ENCODE results near the gene MAP1S. TPM values are rescaled to one million over a fixed set of nuclear protein-coding genes. Genes with fewer than 3 reads are reported as not detected.

Gene MAP1S
- total RNA-seq, 4 donors from 2014 or later: 16.8 to 42.5 (median 26.4) TPM

DNA sequence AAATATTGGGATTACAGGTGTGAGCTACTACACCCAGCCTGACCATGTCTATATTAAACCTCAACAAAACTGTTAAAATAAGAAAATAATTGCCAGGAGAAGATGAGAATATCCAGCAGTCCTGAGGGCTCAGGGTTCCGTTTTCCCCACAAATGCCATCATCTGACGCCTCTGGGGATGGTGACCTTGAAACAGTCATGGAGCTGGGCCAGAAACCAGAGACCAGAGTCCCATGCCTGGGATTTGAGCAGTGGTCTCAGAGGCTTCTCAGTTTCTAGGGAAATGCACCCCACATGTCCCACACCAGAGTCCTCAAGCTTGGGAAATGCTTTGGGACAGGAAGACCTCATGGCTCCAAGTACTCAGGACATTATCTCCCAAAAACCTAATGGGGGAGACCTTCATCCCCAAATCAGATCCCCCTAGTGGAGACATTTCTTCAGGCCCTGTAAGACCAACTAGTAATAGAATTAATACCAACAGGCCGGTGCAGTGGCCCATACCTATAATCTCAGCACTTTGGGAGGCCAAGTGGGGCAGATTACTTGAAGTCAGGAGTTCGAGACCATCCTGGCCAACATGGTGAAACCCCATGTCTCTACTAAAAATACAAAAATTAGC lies 2.9 kb upstream of the MAP1S start:
- no peaks in the 10 kb centered on the region for H3K27me3 ChIP-seq

DNA sequence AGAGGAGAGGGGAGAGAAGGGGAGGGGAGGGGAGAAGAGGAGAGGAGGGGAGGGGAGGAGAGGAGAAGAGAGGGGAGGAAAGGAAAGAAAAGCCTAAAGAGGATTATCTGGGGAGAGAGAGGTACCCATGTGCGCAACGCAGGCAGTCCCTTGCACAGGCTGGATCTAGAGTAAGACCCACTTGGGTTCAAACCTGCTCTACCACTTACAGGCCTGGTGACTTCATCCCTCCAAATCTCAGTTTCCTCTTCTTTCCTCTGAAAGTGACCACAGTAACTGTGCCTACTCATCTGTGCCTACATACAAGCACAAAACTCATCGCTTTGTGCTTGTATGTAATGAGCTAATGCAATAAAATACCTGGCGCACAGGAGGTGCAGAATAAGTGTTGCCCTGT lies 732 bp upstream of the MAP1S start:
- WGBS: 78% methylated on average over 4 of the region's 4 CpGs
- peaks cover 47% of the 10 kb centered on the region for H3K4me1 ChIP-seq
- H3K4me3 ChIP-seq: no peak overlapping the region
- no peak overlapping the region for H3K27ac ChIP-seq
- TF ChIP-seq EP300 (IDR thresholded peaks at IDR 0.05) (no peak), POLR2AphosphoS5 (IDR thresholded peaks at IDR 0.05) (no peak), POLR2A (IDR thresholded peaks at IDR 0.05) (no peak)
- TF ChIP-seq, protein P1, sequence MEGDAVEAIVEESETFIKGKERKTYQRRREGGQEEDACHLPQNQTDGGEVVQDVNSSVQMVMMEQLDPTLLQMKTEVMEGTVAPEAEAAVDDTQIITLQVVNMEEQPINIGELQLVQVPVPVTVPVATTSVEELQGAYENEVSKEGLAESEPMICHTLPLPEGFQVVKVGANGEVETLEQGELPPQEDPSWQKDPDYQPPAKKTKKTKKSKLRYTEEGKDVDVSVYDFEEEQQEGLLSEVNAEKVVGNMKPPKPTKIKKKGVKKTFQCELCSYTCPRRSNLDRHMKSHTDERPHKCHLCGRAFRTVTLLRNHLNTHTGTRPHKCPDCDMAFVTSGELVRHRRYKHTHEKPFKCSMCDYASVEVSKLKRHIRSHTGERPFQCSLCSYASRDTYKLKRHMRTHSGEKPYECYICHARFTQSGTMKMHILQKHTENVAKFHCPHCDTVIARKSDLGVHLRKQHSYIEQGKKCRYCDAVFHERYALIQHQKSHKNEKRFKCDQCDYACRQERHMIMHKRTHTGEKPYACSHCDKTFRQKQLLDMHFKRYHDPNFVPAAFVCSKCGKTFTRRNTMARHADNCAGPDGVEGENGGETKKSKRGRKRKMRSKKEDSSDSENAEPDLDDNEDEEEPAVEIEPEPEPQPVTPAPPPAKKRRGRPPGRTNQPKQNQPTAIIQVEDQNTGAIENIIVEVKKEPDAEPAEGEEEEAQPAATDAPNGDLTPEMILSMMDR (IDR thresholded peaks at IDR 0.05): no peak
- DNase-seq (ENCODE audit: low spot score in 2 of 2): no peak
- no peaks in the 10 kb centered on the region for H3K9me3 ChIP-seq
- peaks cover 7% of the 10 kb centered on the region for H3K36me3 ChIP-seq
- no peaks in the 10 kb centered on the region for H3K27me3 ChIP-seq

More for the DNA sequence above, 2.9 kb upstream of the MAP1S start:
- Histone ChIP-seq H3K4me3 (no peak overlapping the region), H3K9me3 (no peaks in the 10 kb centered on the region), H3K4me1 (peaks cover 34% of the 10 kb centered on the region), H3K36me3 (no peaks in the 10 kb centered on the region), H3K27ac (no peak overlapping the region)
- no peak for DNase-seq (ENCODE audit: low spot score in 2 of 2)
- TF ChIP-seq POLR2AphosphoS5 (IDR thresholded peaks at IDR 0.05) (no peak), POLR2A (IDR thresholded peaks at IDR 0.05) (no peak), EP300 (IDR thresholded peaks at IDR 0.05) (no peak)
- TF ChIP-seq, protein P1 (IDR thresholded peaks at IDR 0.05): no peak
- 72% methylated on average over 4 of the region's 4 CpGs for WGBS

DNA sequence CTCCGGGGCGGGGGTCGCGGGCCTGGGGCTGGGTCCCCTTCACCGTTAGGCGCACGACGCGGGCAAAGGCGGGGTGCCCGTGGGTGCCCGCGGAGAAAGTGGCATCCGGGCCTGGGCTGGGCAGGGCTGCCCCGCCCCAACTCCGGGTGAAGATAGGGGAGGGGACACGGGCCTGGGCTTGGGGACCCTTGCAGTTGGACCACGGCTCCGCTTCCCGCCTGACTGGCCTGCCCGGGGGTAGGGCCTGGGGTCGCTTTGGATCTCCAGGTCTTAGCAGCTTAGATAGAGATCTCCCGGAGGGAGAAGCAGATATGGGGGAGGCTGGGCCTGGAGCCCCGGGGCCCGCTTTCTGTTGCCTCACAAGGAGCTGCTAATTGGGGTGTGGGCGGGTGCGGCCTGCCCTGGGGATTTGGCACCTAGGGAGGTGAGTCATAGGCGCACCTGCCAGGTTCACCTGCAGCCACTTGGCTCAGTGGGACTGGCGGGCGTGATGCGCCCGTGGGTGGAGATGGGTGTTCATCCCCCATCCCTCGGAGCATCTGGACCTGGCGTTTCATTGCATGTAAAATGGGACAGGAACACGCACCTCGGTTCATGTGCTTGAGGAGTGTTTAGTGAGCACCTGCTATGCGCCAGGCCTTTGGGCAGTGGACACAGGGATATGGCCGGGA lies 585 bp downstream of the MAP1S start:
- DNase-seq (ENCODE audit: low spot score in 2 of 2): no peak
- Histone ChIP-seq H3K27me3 (no peaks in the 10 kb centered on the region), H3K9me3 (no peaks in the 10 kb centered on the region), H3K4me3 (peak overlapping the region; percentile 93), H3K36me3 (peaks cover 20% of the 10 kb centered on the region), H3K4me1 (peaks cover 47% of the 10 kb centered on the region), H3K27ac (peak overlapping the region; percentile 56)
- 3% methylated on average over 13 of the region's 38 CpGs for WGBS
- TF ChIP-seq POLR2AphosphoS5 (IDR thresholded peaks at IDR 0.05): peak in 1 of 3 donors; percentile 10
- no peak for TF ChIP-seq POLR2A (IDR thresholded peaks at IDR 0.05)

DNA sequence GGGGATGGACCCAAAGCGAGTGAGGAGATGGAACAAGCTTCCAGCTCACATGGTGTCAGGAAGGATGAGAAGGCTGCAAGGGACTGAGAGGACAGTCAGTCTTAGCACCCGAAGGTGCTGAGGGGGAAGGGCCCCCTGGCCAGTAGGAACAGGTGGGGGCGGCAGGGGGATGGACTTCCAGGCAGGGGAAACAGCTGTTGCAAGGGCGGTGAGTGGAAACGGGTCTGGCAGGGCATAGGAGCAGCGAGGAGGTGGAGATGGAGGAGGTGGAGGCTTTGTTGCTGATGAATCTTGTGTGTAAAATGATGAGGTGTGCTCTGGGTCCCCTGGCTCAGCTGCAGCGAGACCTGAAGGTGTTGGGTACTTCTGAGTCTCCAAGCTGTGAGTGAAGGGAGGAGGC lies 1.2 kb downstream of the MAP1S start:
- WGBS: 18% methylated on average over 7 of the region's 7 CpGs
- peaks cover 47% of the 10 kb centered on the region for H3K4me1 ChIP-seq
- TF ChIP-seq POLR2AphosphoS5 (IDR thresholded peaks at IDR 0.05): no peak
- TF ChIP-seq EP300 (IDR thresholded peaks at IDR 0.05): no peak
- TF ChIP-seq, protein P1 (IDR thresholded peaks at IDR 0.05): no peak
- TF ChIP-seq POLR2A (IDR thresholded peaks at IDR 0.05): no peak
- no peaks in the 10 kb centered on the region for H3K9me3 ChIP-seq
- no peak overlapping the region for H3K27ac ChIP-seq
- H3K4me3 ChIP-seq: peak overlapping the region; percentile 93
- H3K27me3 ChIP-seq: no peaks in the 10 kb centered on the region
- DNase-seq (ENCODE audit: low spot score in 2 of 2): no peak
- H3K36me3 ChIP-seq: peaks cover 26% of the 10 kb centered on the region

DNA sequence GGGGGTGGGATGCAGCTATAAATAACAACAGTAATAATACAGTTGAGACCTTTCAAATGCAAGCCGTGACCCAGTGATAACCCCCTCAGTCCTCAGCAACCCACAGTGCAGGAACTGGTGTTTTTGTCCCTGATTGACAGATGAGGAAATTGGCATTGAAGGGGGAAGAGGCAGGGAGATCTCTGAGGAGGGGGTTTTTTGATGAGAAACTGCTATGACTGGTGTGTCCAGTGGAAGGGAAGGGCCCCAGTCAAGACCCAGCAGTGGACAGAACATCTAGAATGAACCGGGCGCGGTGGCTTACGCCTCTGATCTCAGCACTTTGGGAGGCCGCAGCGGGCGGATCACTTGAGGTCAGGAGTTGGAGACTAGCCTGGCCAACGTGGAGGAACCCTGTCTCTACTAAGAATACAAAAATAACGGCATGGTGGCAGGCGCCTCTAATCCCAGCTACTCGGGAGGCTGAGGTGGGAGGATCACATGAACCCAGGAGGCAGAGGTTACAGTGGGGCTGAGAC lies 1.9 kb downstream of the MAP1S start:
- Histone ChIP-seq H3K27ac (no peak overlapping the region), H3K4me3 (peak overlapping the region; percentile 93), H3K27me3 (no peaks in the 10 kb centered on the region), H3K9me3 (no peaks in the 10 kb centered on the region), H3K36me3 (peaks cover 34% of the 10 kb centered on the region), H3K4me1 (peaks cover 47% of the 10 kb centered on the region)
- 52% methylated on average over 11 of the region's 12 CpGs for WGBS
- DNase-seq (ENCODE audit: low spot score in 2 of 2): no peak
- TF ChIP-seq POLR2AphosphoS5 (IDR thresholded peaks at IDR 0.05): no peak
- TF ChIP-seq, protein P1 (IDR thresholded peaks at IDR 0.05): no peak
- TF ChIP-seq POLR2A (IDR thresholded peaks at IDR 0.05): no peak
- no peak for TF ChIP-seq EP300 (IDR thresholded peaks at IDR 0.05)
